ENCODE results near the gene CATSPERB. TPM values are rescaled to one million over a fixed set of nuclear protein-coding genes. Genes with fewer than 3 reads are reported as not detected.

The CATSPERB gene
- total RNA-seq, 6 experiments from 2014 or later = 0.19 to 0.55 (median 0.38) TPM; not detected in 1

- 100% methylated on average over 1 of the region's 3 CpGs for WGBS (ENCODE audit: insufficient coverage, low coverage, low lambda C conversion rate, missing lambda C conversion rate)
- DNase-seq = no peak
- no peak for TF ChIP-seq CTCF (IDR thresholded peaks at IDR 0.05)
- no peak for TF ChIP-seq POLR2A (IDR thresholded peaks at IDR 0.05)
- no peaks in the 10 kb centered on the region for H3K4me1 ChIP-seq
- peaks cover 0 to 2% (median 0%) of the 10 kb centered on the region in 4 donors for H3K36me3 ChIP-seq
- H3K27ac ChIP-seq = no peak overlapping the region
- no peak overlapping the region for H3K4me3 ChIP-seq
- intact Hi-C loops (cut with DNase I) = no loop called here
- ATAC-seq = no peak
- no peaks in the 10 kb centered on the region for H3K9me3 ChIP-seq
- no peaks in the 10 kb centered on the region for H3K27me3 ChIP-seq
These were observed 23.1 kb downstream of the CATSPERB start for GRCh38 chr14:91708795-91709194.

GRCh38 chr14:91706996-91707395 is 24.9 kb downstream of the CATSPERB start:
- H3K27ac ChIP-seq = no peak overlapping the region
- no peaks in the 10 kb centered on the region for H3K4me1 ChIP-seq
- H3K9me3 ChIP-seq = no peaks in the 10 kb centered on the region
- no peak overlapping the region for H3K4me3 ChIP-seq
- H3K27me3 ChIP-seq = no peaks in the 10 kb centered on the region
- intact Hi-C loops (cut with DNase I) = no loop called here
- ATAC-seq (no peak), DNase-seq (no peak)
- peaks cover 0 to 1% (median 0%) of the 10 kb centered on the region in 4 donors for H3K36me3 ChIP-seq
- TF ChIP-seq CTCF (IDR thresholded peaks at IDR 0.05) (no peak), POLR2A (IDR thresholded peaks at IDR 0.05) (no peak)

GRCh38 chr14:91694643-91695042 is 37.2 kb downstream of the CATSPERB start:
- Histone ChIP-seq H3K4me3 (no peak overlapping the region), H3K27ac (no peak overlapping the region), H3K4me1 (no peaks in the 10 kb centered on the region), H3K27me3 (no peaks in the 10 kb centered on the region), H3K9me3 (no peaks in the 10 kb centered on the region), H3K36me3 (no peaks in the 10 kb centered on the region)
- intact Hi-C loops (cut with DNase I) = no loop called here
- TF ChIP-seq POLR2A (IDR thresholded peaks at IDR 0.05) (no peak), CTCF (IDR thresholded peaks at IDR 0.05) (no peak)
- WGBS (ENCODE audit: insufficient coverage, low coverage, low lambda C conversion rate, missing lambda C conversion rate) = 47% methylated on average over 2 of the region's 2 CpGs
- ATAC-seq (no peak), DNase-seq (no peak)

- DNase-seq (no peak), ATAC-seq (peak in 2 of 4 donors; percentile 26 to 90)
- H3K27ac ChIP-seq = no peak overlapping the region
- no peaks in the 10 kb centered on the region for H3K36me3 ChIP-seq
- TF ChIP-seq POLR2A (IDR thresholded peaks at IDR 0.05) (no peak), CTCF (IDR thresholded peaks at IDR 0.05) (no peak)
- H3K27me3 ChIP-seq = no peaks in the 10 kb centered on the region
- 10% methylated on average over 1 of the region's 1 CpG for WGBS (ENCODE audit: insufficient coverage, low coverage, low lambda C conversion rate, missing lambda C conversion rate)
- no peaks in the 10 kb centered on the region for H3K4me1 ChIP-seq
- no peaks in the 10 kb centered on the region for H3K9me3 ChIP-seq
- no peak overlapping the region for H3K4me3 ChIP-seq
- intact Hi-C loops (cut with DNase I) = no loop called here
These were observed 38.5 kb downstream of the CATSPERB start for GRCh38 chr14:91693346-91693745.

GRCh38 chr14:91692075-91692474 is 39.8 kb downstream of the CATSPERB start:
- intact Hi-C loops (cut with DNase I) = no loop called here
- Histone ChIP-seq H3K4me3 (no peak overlapping the region), H3K27ac (no peak overlapping the region), H3K9me3 (no peaks in the 10 kb centered on the region), H3K27me3 (no peaks in the 10 kb centered on the region), H3K4me1 (no peaks in the 10 kb centered on the region), H3K36me3 (no peaks in the 10 kb centered on the region)
- DNase-seq (no peak), ATAC-seq (no peak)
- no peak for TF ChIP-seq CTCF (IDR thresholded peaks at IDR 0.05)
- no peak for TF ChIP-seq POLR2A (IDR thresholded peaks at IDR 0.05)
- 68% methylated on average over 3 of the region's 7 CpGs for WGBS (ENCODE audit: insufficient coverage, low coverage, low lambda C conversion rate, missing lambda C conversion rate)
